ENCODE data around the gene MGAT2. TPM values are rescaled to one million over a fixed set of nuclear protein-coding genes. Genes with fewer than 3 reads are reported as not detected.
"Not testable (repeated sequence)": the region's sequence is repeated elsewhere in the genome, so short reads cannot be mapped to it uniquely, and the experiment has no call there.

The MGAT2 gene
- total RNA-seq, 1 donor from 2014 or later = 51.4 TPM

- no peak for DNase-seq (ENCODE audit: low spot score in 2 of 2)
- FAIRE-seq = no peak
Measured at GRCh38 chr14:49607583-49607982, 13.0 kb upstream of the MGAT2 start.

GRCh38 chr14:49612251-49612650, 8.3 kb upstream of the MGAT2 start:
- FAIRE-seq (no peak), DNase-seq (ENCODE audit: low spot score in 2 of 2) (no peak)

DNA sequence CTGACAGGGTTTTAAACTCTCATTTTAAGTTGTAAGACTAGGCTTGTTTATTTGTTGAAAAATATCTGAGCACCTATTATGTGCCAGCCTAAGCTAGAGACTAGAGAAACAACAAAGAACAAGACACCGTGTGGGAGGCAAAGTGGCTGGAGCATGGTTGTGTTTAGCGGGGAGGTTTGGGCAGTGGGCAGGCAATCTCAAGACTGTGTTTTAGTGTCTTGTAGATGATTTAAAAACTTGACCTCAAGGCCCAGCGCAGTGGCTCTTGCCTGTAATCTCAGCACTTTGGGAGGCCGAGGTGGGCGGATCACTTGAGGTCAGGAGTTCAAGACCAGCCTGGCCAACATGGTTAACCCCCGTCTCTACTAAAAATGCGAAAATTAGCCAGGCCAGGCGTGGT, 7.9 kb upstream of the MGAT2 start:
- FAIRE-seq (no peak), DNase-seq (ENCODE audit: low spot score in 2 of 2) (no peak)

GRCh38 chr14:49614196-49614595, 6.4 kb upstream of the MGAT2 start:
- FAIRE-seq = no peak

DNA sequence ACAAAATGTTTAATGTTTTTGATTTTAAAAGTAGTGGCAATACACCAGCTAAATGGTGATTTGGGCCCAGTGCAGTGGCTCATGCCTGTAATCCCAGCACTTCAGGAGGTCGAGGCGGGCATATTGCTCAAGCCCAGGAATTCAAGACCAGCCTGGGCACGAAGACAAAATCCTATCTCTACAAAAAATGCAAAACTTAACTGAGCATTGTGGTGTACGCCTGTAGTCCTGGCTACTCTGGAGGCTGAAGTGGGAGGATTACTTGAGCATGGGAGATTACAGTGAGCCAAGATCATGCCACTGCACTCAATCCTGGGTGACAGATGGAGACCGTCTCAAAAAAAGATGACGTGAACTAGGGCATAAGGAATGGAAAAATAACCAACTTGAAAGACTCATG, 4.8 kb upstream of the MGAT2 start:
- no peak for FAIRE-seq
- no peak for DNase-seq (ENCODE audit: low spot score in 2 of 2)

More at GRCh38 chr14:49614196-49614595, 6.4 kb upstream of the MGAT2 start:
- DNase-seq (ENCODE audit: low spot score in 2 of 2) = no peak

DNA sequence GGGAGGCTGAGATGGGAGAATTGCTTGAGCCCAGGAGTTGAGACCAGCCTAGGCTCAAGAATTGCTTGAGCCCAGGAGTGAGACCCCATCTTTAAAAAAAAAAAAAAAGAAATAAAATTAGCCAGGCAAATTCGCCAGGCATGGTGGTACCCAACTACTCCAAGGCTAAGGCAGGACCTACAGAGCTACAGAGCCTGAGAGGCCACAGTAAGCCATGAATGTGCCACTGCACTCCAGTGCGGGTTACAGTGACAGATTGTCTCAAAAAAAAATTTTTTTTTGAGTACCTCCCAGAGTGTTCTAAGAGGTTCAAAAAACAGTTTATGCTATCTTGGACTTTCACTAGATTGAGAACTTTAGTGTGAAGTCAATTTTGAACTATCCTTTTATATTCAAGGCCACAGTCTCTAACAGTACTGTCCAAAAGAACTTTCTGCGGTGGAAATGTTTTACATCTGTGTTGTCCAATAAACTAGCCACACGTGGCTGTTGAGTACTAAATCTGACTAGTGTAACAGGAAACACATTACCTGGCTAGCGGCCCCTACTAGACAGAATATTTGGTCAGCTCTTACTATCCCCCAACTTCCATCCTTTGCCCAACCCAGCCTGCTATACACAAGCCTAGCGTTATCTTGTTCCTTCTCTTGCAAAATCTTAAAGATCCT, 2.6 kb upstream of the MGAT2 start:
- FAIRE-seq (no peak), DNase-seq (ENCODE audit: low spot score in 2 of 2) (no peak)

GRCh38 chr14:49619273-49619672, 1.3 kb upstream of the MGAT2 start:
- not testable (repeated sequence) for FAIRE-seq; DNase-seq (ENCODE audit: low spot score in 2 of 2)

- FAIRE-seq (no peak), DNase-seq (ENCODE audit: low spot score in 2 of 2) (no peak)
Measured at GRCh38 chr14:49619730-49620129, 869 bp upstream of the MGAT2 start.

DNA sequence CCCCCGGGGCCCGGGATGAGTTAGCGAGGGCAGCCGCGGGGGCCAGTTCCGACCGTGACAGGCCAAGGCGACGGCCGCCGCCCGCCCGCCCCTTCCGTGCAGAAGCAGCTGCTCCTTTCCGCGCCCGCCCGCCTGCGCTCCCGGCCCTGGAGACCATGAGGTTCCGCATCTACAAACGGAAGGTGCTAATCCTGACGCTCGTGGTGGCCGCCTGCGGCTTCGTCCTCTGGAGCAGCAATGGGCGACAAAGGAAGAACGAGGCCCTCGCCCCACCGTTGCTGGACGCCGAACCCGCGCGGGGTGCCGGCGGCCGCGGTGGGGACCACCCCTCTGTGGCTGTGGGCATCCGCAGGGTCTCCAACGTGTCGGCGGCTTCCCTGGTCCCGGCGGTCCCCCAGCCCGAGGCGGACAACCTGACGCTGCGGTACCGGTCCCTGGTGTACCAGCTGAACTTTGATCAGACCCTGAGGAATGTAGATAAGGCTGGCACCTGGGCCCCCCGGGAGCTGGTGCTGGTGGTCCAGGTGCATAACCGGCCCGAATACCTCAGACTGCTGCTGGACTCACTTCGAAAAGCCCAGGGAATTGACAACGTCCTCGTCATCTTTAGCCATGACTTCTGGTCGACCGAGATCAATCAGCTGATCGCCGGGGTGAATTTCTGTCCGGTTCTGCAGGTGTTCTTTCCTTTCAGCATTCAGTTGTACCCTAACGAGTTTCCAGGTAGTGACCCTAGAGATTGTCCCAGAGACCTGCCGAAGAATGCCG, 699 bp downstream of the MGAT2 start:
- DNase-seq (ENCODE audit: low spot score in 2 of 2) = peak in 1 of 2 donors; percentile 49
- no peak for FAIRE-seq

GRCh38 chr14:49622022-49622607, 1.5 kb downstream of the MGAT2 start:
- no peak for FAIRE-seq
- no peak for DNase-seq (ENCODE audit: low spot score in 2 of 2)

GRCh38 chr14:49623387-49623786, 2.8 kb downstream of the MGAT2 start:
- DNase-seq (ENCODE audit: low spot score in 2 of 2) (no peak), FAIRE-seq (no peak)

GRCh38 chr14:49623941-49624839, 3.6 kb downstream of the MGAT2 start:
- DNase-seq (ENCODE audit: low spot score in 2 of 2) (no peak), FAIRE-seq (no peak)

DNA sequence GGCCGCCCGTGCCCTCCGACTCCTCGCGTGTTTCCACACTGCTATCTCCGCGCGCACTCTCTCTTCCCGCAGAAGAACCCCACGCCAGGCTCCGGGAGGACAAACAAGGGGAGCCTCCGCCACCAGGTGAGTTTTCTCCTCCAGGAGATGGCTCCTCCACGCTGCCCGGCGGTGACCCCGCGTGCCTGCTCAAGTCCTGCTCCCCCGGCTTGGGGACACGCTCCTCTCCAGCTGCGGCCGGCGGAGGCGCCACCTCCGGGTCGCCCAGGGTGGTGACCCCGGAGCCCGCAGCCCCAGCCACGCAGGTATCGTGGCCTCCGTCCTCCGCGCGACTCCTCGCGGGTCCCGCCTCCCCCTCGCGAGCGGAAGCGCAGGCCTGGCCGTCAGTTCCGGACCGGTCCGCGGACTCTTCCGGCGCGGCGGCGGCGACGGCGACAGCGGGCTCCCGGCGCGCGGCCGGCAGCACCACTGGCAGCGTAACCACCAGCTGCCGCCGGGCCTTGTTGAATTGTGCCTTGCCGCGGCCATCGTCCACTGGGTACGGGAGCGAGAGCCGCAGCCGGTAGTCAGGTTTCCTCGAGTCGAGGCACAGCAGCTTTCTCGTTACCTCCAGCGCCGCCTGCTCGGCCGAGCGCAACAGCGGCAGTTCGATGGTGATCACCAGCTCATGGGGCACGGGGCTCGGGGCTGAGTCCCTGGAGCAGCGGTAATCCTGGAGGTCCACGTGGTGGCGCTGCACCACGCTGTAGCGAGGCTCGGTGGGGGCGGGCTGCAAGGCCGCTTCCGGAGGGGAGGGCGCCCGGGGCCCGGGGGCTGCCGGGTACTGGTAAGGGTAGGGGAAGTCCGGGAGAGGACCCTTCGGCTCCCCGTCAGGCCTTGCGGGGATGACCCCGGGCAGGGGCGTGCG, 13.3 kb downstream of the MGAT2 start:
- FAIRE-seq (no peak), DNase-seq (ENCODE audit: low spot score in 2 of 2) (peak; percentile 93 to 94)

DNA sequence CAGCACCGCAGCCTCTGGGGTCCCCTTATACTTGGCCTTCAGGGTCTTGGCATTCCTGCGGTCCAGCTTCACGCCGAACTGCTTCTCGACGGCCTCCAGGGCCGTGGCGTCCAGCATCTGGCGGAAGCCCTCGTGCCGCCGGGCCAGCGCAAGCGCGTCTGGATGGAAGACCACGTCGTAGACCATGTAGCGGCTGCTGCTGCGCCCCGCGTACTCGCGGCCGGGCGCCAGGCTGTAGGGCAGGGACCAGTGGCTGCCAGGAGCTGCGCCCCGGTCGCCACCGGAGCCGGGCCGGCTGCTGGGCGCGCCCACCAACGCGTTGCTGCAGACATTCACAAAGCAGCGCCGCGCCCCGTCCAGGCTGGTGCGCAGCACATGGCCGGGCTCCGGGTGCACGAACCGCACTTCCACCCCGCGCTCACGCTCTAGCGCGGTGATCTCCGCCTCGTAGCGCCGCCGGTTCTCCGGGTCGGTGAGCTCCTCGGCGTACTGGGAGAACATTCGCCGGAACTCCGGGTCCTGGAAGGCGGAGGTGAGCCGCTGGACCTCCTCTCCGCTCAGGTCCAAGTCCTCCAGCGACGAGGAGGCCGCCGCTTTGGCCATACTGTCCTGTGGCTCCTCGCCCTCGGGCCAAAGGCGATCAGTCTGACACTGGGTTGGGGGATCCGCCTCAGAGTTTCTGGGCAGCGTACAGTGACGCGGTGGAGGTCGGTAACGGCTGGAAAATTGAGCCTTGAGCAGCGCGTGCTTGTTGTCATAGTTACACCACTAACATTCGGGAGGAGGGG, 14.1 kb downstream of the MGAT2 start, which contains the start of gene DNAAF2:
TSS of gene DNAAF2 (minus strand) at position 698 of the 788 bp plus-strand sequence. CDS start at position 603, 95 bp downstream.
- DNase-seq (ENCODE audit: low spot score in 2 of 2) (peak in 1 of 2 donors; percentile 54), FAIRE-seq (no peak)

GRCh38 chr14:49636866-49637265, 16.3 kb downstream of the MGAT2 start:
- DNase-seq (ENCODE audit: low spot score in 2 of 2) = no peak
- FAIRE-seq = no peak

DNA sequence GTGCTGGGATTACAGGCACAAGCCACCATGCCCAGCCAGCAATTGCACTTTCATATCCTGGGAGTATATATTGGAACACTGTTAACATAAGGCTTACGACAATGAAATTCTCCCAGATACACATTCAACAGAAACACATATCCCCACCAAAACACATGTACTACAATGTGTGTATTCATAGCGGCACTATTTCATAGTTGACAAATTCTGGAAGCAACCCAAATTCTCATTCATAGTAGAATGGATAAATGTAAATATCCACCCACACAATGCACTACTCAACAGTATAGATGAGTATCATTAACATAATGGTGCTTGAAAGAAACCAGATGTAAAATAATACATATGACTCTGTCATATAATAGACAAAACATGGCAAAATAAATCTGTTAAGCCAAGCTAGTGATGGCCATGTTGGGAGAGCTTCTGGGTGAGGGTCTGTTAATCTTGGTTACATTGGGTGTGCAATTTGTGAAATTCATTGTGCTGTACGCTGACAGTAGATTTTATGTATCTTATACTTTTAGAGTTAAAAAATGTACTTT, 17.0 kb downstream of the MGAT2 start:
- FAIRE-seq = no peak
- no peak for DNase-seq (ENCODE audit: low spot score in 2 of 2)

DNA sequence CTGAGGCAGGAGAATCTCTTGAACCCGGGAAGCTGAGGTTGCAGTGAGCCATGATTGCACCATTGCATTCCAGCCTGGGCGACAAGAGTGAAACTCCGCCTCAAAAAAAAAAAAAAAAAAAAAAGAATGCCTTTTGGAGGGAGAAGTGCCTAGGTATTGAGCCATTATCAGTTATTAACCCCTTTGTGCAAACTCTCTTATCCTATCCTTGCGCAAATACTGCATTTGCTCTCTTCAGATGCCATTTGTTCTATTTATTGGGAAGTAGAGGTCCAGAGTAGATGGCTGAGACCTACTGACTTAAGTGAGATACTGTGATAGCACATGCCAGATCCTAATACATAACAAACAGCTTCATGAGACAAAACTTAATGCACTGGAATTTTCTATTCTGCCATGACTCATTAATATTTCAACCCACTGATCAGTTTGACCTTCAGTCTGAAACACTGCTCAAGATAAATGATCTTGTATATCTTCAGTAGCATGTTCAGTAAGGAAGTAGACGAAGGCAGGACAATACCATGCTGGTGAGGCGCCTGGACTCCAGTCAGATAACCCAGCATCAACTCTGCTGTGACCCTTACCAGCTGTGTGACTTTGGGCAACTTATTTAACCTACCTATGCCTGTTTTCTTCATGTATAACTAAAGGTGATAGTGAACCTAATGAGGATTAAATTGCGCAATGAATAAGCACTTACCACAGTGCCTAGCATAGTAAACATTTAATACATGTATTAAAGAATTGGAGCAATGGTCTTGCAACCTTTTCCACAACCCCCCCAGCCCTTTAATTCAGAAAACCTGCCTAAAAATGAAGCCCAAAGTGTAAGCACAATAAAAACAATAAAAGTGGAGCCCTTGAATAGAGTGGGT, 20.2 kb downstream of the MGAT2 start:
- no peak for FAIRE-seq

More for the DNA sequence above, 20.2 kb downstream of the MGAT2 start:
- DNase-seq (ENCODE audit: low spot score in 2 of 2) = no peak
